ENCODE data around the gene HLA-DQA1. TPM values are rescaled to one million over a fixed set of nuclear protein-coding genes. Genes with fewer than 3 reads are reported as not detected.
"Not testable (repeated sequence)": the region's sequence is repeated elsewhere in the genome, so short reads cannot be mapped to it uniquely, and the experiment has no call there.

Gene HLA-DQA1
- total RNA-seq, 1 donor from 2014 or later: 12.7 TPM

GRCh38 chr6:32657819-32658218 lies 20.6 kb downstream of the HLA-DQA1 start:
- DNase-seq (ENCODE audit: low spot score): not testable (repeated sequence)

- no peak for DNase-seq (ENCODE audit: low spot score)
These were observed 21.2 kb downstream of the HLA-DQA1 start for GRCh38 chr6:32658268-32658897.

- no peak for DNase-seq (ENCODE audit: low spot score)
These were observed 22.8 kb downstream of the HLA-DQA1 start for GRCh38 chr6:32659856-32660595.

DNA sequence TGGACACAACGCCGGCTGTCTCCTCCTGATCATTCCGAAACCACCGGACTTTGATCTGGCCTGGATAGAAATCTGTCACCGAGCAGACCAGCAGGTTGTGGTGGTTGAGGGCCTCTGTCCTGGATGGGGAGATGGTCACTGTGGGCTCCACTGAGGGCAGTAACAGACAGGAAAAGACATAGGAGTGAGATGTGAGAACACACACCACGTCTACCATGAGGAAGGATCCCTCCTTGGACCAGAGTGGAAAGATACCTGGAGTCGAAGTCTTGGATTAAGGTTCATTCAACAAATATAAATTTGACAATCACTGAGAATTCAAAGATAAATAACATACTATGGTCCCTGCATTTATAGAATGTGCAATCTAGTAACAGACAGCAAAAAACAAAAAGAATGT lies 24.9 kb downstream of the HLA-DQA1 start:
- DNase-seq (ENCODE audit: low spot score): no peak

DNA sequence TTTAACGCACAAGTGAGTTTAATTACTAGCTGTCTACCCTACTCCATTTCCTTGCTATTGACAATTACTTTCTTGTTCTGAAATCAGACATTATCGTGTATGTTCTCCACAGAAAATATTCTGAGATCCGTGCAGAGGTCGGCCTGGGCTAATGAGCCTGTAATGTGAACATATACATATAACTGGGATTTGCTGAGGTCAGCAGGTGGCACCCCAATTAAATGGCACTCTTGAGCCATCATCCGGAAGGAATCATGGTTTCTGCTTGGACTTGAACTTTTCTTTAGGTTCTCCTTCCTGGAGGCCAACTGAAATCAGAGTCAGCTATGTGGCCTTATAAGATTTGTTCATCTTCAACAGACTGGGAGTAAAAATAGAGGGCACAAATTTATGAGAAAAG lies 25.6 kb downstream of the HLA-DQA1 start:
- DNase-seq (ENCODE audit: low spot score): no peak

GRCh38 chr6:32664354-32664753 lies 27.1 kb downstream of the HLA-DQA1 start:
- no peak for DNase-seq (ENCODE audit: low spot score)

DNA sequence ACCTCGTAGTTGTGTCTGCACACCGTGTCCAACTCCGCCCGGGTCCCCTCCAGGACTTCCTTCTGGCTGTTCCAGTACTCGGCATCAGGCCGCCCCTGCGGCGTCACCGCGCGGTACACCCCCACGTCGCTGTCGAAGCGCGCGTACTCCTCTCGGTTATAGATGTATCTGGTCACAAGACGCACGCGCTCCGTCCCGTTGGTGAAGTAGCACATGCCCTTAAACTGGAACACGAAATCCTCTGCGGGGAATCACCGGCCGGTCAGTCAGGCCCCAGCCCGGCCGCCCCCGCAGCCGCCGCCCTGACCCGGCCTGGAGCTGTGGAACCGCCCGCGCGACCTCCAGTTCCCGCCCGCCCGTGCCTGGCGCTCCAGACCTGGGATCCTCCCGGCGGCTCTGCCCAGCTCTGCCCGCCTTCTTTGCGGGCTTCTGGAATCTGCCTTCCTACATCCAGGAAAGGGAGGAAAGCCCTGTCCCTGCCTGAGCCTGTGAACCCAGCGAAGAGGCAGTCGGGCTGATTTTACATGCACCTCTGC lies 27.7 kb downstream of the HLA-DQA1 start:
- DNase-seq (ENCODE audit: low spot score): no peak

DNA sequence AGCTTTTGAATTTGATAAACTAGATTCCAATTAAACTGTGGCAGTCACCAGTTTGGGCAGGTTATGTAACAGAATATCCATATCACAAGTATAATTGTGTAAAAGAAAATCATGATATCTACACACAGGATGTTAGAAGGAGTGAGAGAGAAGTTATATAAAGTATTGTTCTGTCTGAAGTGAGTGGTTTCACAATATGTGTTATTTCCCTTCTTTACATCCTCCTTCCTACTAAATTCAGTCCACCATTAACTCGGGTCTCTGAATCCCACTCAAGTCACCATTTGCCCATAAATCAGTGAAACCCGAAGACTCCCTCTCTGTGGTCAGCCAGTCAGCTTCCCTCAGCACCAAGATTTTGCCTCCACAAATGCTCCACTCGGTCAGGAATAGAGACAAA lies 28.5 kb downstream of the HLA-DQA1 start:
- DNase-seq (ENCODE audit: low spot score): no peak

DNA sequence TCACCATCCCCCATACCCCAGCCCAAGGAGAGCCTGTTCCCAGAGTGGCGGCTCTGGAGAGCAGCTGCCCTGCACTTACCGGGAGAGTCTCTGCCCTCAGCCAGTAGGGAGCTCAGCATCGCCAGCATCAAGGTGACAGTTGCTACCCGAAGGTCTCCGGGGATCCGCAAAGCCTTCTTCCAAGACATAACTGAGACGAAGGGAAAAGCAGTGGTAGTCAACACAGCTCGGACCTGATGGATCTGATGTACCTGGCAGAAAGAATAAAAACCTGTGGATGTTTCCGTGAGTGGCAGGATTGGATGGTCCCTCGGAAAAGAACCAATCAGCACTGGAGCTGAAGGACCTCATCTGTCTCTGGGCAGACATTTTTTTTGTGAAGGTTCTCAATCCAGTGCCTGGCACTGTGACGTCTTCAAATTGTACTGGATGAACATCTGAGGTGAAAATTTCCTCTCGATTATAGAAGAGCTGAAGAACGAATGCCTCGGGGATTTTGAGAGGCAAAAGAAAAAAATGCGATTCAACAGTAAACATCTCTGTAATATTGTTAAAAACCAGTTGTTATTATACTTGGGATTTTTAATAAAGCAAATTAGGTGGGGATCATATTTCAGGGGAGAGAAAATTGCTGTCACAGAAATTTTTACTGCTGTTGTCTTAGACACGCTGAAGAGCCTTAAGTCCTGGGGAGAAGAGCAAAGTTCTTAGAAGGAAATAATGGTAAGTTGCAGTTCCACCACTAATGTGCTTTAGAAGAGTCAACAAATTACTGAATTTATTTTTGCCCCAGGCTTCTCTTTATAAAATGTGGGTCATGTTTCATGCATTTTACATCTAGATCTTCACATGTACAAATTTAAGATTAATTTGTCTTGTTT lies 29.5 kb downstream of the HLA-DQA1 start, which contains the start of gene HLA-DQB1:
HLA-DQB1 (minus strand) TSS at position 238 of the 881 bp plus-strand sequence; CDS start at position 188, 50 bp downstream.
- no peak for DNase-seq (ENCODE audit: low spot score)

DNA sequence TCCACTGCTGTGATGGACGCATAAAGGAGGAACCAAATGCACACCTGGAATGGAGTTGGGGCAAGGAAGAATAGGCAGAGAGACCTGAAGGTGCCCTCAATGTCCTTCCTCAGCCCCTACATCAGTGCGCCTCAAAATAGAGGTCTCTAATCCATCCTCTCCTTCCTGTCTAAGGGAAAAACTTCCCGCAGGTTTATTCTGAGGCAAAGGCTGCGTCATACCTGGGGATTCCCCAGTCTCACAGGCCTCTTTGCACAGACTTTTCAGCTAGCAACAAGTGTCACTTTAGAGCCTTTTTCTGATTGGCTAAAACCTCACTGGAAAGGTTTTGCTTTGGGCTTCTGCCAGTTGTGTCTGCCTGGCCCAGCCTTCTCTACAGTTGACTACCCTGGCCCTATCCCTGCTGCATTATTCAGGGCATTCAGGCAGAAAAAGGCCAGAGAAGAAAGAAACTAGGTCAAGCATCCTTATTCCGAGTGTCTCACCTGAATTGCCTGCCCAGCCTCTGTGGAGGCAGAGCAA lies 31.1 kb downstream of the HLA-DQA1 start:
- no peak for DNase-seq (ENCODE audit: low spot score)

GRCh38 chr6:32669240-32669639 lies 32.0 kb downstream of the HLA-DQA1 start:
- no peak for DNase-seq (ENCODE audit: low spot score)

GRCh38 chr6:32669893-32670292 lies 32.7 kb downstream of the HLA-DQA1 start:
- no peak for DNase-seq (ENCODE audit: low spot score)

DNA sequence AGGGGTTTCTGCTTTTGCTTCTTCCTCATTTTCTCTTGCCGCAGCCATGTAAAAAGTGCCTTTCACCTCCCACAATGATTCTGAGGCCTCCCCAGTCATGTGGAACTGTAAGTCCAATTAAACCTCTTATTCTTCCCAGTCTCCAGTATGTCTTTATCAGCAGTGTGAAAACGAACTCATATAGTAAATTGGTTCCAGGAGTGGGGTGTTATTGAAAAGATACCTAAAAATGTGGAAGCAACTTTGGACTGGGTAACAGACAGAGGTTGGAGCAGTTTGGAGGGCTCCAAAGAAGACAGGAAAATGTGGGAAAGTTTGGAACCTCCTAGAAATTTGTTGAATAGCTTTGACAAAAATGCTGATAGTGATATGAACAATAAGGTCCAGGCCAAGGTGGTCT lies 34.7 kb downstream of the HLA-DQA1 start:
- DNase-seq (ENCODE audit: low spot score): not testable (repeated sequence)

DNA sequence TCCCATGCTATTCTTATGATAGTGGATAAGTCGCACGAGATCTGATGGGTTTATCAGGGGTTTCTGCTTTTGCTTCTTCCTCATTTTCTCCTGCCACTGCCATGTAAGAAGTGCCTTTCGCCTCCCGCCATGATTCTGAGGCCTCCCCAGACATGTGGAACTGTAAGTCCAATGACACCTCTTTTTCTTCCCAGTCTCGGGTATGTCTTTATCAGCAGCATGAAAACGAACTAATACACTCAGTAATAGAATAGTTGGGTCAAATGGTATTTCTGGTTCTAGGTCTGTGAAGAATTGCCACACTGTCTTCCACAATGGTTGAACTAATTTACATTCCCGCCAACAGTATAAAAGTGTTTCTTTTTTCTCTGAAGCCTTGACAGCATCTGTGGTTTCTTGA lies 36.9 kb downstream of the HLA-DQA1 start:
- DNase-seq (ENCODE audit: low spot score): not testable (repeated sequence)

DNA sequence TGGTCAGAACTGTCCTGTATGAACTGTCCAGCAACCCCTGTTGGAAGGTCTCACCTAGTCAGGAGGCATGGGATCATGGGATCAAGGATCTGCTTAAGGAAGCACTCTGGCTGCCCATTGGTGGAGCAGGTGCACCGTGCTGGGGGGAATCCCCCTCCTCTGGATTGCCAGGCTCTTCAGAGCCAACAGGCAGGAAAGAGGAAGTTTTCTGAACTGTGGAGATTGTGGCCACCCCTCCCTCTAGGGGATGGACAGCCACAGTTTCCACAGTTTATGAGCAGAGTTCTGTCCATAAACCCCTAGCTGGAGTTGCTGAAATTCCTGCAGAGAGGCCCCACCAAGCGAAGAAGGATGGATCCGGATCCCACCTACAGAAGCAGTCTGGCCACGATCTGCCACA lies 42.3 kb downstream of the HLA-DQA1 start:
- DNase-seq (ENCODE audit: low spot score): no peak

DNA sequence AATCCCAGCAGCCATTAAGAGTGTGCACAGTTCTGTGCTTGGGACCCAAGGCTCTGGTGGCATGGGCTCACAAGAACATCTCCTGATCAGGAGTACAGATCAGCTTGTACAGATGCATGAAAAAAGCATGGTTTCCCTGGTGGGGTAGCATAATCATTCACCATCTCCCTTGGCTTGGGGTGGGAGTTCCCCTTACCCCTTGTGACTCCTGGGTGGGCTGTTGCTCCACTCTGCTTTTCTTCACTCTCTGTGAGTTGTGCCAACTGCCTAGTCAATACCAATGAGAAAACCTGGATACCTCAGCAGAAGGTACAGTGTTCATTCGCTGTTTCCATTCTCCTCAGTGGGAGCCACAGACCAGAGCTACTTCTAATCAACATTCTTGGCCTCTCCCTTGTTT lies 42.8 kb downstream of the HLA-DQA1 start:
- DNase-seq (ENCODE audit: low spot score): no peak

DNA sequence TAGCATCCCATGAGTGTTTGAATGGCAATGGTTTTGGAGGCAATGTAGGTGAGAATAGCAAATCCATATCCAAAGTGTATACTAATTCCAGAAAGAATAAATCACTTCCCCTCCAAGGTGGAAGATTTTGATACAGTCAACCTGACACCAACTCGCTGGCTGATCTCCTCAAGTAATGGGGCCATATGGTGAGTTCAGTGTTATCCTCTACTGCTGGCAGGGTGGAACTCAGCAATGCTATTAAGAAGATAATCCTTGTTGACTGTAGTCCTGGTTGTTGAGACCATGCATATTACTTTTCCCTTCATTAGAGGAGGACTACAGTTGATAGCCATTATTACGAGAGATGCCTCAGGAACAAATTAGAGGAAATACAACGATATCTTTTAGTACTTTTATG lies 47.0 kb downstream of the HLA-DQA1 start:
- no peak for DNase-seq (ENCODE audit: low spot score)

- DNase-seq (ENCODE audit: low spot score): no peak
These were observed 48.4 kb downstream of the HLA-DQA1 start for GRCh38 chr6:32685603-32686002.

DNA sequence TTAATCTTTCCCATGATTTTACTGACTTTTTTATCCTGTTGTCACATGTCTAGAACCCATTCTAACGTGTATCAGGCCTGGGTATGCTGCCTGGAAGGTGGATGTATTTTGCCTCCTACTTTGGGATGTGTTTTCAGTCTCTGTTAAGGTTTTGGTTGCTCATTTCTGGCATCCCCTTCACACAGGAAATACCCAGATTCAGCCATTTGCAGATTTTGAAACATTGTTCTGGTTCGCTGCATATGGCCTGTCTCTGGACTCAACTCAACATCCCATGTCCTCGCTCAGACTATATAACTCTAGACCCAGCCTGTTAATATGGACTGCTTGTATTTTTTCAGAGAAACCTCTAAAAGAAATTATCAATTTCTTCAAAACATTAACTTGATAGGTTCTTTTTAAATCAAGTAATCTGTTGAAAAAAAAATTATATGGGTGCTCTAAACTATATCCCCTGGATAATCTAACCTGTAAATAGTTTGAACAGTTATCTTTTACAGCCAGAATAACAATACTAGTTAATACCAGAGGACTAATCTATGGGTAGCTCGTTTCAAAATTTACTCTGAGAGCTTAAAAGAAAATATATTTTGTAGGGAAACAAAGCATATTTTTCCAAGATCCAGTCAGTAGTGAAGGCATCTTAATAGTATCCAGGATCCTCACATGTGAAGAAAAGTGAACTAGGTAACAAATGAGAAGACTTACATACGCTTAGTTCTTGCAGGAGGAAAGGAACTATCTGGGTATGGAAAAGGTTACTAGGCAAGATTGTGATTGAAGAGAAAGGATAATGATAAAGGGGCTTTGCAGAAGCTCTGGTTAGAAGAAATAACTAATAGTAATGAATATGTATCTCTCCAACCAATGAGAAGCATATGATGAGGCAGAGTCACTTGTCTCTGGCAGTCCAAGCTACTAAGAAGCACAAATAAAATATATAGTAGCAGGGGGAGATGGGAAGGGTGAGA lies 52.6 kb downstream of the HLA-DQA1 start:
- no peak for DNase-seq (ENCODE audit: low spot score)

DNA sequence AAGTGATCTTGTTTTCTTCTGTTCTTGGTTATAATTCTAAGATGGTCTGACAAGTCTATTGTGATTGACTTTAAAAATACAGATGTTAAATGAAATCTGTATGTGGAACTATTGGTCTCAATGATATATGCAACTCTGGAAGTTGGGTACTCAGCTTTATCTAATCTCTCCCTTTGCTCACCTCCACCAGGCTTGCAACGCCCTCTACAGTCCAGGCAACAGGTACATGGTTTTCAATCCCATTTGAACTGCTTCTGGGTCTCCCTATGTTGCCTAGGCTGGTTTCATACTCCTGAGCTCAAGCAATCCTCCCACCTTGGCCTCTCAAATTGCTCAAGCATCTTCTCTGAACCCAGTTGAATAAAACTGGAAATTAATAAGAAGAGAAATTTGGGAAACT lies 54.8 kb downstream of the HLA-DQA1 start:
- DNase-seq (ENCODE audit: low spot score): no peak

All from mesenteric fat pad (tissue), 1 donor.